Activated CD4-positive, alpha-beta T cell treated with anti-CD3 and anti-CD28 coated beads, Interleukin-2, amount 10 ng/mL, durations not matched to agents 24 days and 14 days (primary cell): Measurements from ENCODE around the gene TLR5. TPM values are rescaled to one million over a fixed set of nuclear protein-coding genes. Genes with fewer than 3 reads are reported as not detected.

Source experiments
- DNase-seq: peaks from one replicate; pipeline ENCODE4 v3.0.0; 2022
- H3K27ac Mint-ChIP-seq: one replicate; pipeline ENCODE4 v1.8.0; 2022; ENCODE audit warnings: mild to moderate bottlenecking, mixed read lengths
- H3K27me3 Mint-ChIP-seq: one replicate; pipeline ENCODE4 v1.8.0; 2022; ENCODE audit warnings: mixed read lengths
- H3K36me3 Mint-ChIP-seq: one replicate; pipeline ENCODE4 v1.8.0; 2022; ENCODE audit warnings: low read depth, mild to moderate bottlenecking, mixed read lengths
- H3K4me1 Mint-ChIP-seq: one replicate; pipeline ENCODE4 v1.8.0; 2021; ENCODE audit warnings: mixed read lengths
- H3K4me3 Mint-ChIP-seq: one replicate; pipeline ENCODE4 v1.8.0; 2022; ENCODE audit warnings: mild to moderate bottlenecking, moderate library complexity, mixed read lengths
- H3K9me3 Mint-ChIP-seq: one replicate; pipeline ENCODE4 v1.8.0; 2021; ENCODE audit warnings: mixed read lengths
- intact Hi-C: fragments of 100-400 bp; cut with micrococcal nuclease; formaldehyde crosslinking; loops from one replicate; pipeline ENCODE4 v1.15.1; 2023
- total RNA-seq: library from RNA; stranded (reverse); gene quantifications from 2 replicates; pipeline ENCODE4 v1.2.3, GENCODE V29; 2022

Gene TLR5
- total RNA-seq, result 0.09 TPM in 1 of 2 replicates, not detected in the other

GRCh38 chr1:223142795-223143536 lies at the start of gene TLR5:
TSS of gene TLR5 (minus strand) at chr1:223143248. CDS start at chr1:223113031, 30,217 bp downstream.
- H3K27ac Mint-ChIP-seq, result no peak within 1 kb of the TSS
- peaks cover 11% of the 10 kb centered on the region for H3K27me3 Mint-ChIP-seq
- intact Hi-C loops, result loop anchor here (1.0 kb wide), 2 partner anchors 10 to 38 kb away; no protein-coding TSS in a partner anchor
- peak within 1 kb of the TSS; percentile 72 for H3K4me3 Mint-ChIP-seq
- H3K4me1 Mint-ChIP-seq, result peaks cover 10% of the 10 kb centered on the region
- H3K36me3 Mint-ChIP-seq, result no peaks in the 10 kb centered on the region
- H3K9me3 Mint-ChIP-seq, result peaks cover 17% of the 10 kb centered on the region
- peak; percentile 97 for DNase-seq

- H3K9me3 Mint-ChIP-seq, result no peaks in the 10 kb centered on the region
- H3K27me3 Mint-ChIP-seq, result peaks cover 22% of the 10 kb centered on the region
- peak overlapping the region; percentile 17 for H3K4me3 Mint-ChIP-seq
- peak; percentile 67 for DNase-seq
- intact Hi-C loops, result loop anchor here (1.0 kb wide), 1 partner anchor 40 kb away; no protein-coding TSS in a partner anchor
- peak overlapping the region; percentile 60 for H3K27ac Mint-ChIP-seq
- H3K36me3 Mint-ChIP-seq, result no peaks in the 10 kb centered on the region
- peaks cover 10% of the 10 kb centered on the region for H3K4me1 Mint-ChIP-seq
Measured at GRCh38 chr1:223189903-223190724, 47.1 kb upstream of the TLR5 start.

GRCh38 chr1:223189525-223189902 lies 46.5 kb upstream of the TLR5 start:
- DNase-seq, result no peak
- H3K4me1 Mint-ChIP-seq, result peaks cover 10% of the 10 kb centered on the region
- H3K27ac Mint-ChIP-seq, result no peak overlapping the region
- intact Hi-C loops, result no loop called here
- peaks cover 25% of the 10 kb centered on the region for H3K27me3 Mint-ChIP-seq
- no peaks in the 10 kb centered on the region for H3K36me3 Mint-ChIP-seq
- no peak overlapping the region for H3K4me3 Mint-ChIP-seq
- no peaks in the 10 kb centered on the region for H3K9me3 Mint-ChIP-seq

GRCh38 chr1:223188618-223189356 lies 45.7 kb upstream of the TLR5 start:
- H3K4me3 Mint-ChIP-seq, result no peak overlapping the region
- H3K27ac Mint-ChIP-seq, result no peak overlapping the region
- peaks cover 25% of the 10 kb centered on the region for H3K27me3 Mint-ChIP-seq
- H3K4me1 Mint-ChIP-seq, result peaks cover 10% of the 10 kb centered on the region
- intact Hi-C loops, result no loop called here
- H3K9me3 Mint-ChIP-seq, result no peaks in the 10 kb centered on the region
- H3K36me3 Mint-ChIP-seq, result no peaks in the 10 kb centered on the region
- no peak for DNase-seq

GRCh38 chr1:223186800-223187199 lies 43.8 kb upstream of the TLR5 start:
- H3K9me3 Mint-ChIP-seq, result no peaks in the 10 kb centered on the region
- peaks cover 10% of the 10 kb centered on the region for H3K4me1 Mint-ChIP-seq

GRCh38 chr1:223183268-223183862 lies 40.3 kb upstream of the TLR5 start:
- H3K36me3 Mint-ChIP-seq, result no peaks in the 10 kb centered on the region
- no peak overlapping the region for H3K27ac Mint-ChIP-seq
- peaks cover 27% of the 10 kb centered on the region for H3K27me3 Mint-ChIP-seq
- H3K4me1 Mint-ChIP-seq, result peaks cover under 1% of the 10 kb centered on the region
- H3K4me3 Mint-ChIP-seq, result no peak overlapping the region
- no peak for DNase-seq
- H3K9me3 Mint-ChIP-seq, result no peaks in the 10 kb centered on the region
- intact Hi-C loops, result no loop called here

More at GRCh38 chr1:223186800-223187199, 43.8 kb upstream of the TLR5 start:
- DNase-seq, result no peak
- no peak overlapping the region for H3K4me3 Mint-ChIP-seq
- peaks cover 30% of the 10 kb centered on the region for H3K27me3 Mint-ChIP-seq
- H3K36me3 Mint-ChIP-seq, result no peaks in the 10 kb centered on the region
- intact Hi-C loops, result no loop called here
- no peak overlapping the region for H3K27ac Mint-ChIP-seq

GRCh38 chr1:223180731-223181321 lies 37.8 kb upstream of the TLR5 start:
- no peaks in the 10 kb centered on the region for H3K9me3 Mint-ChIP-seq
- H3K27ac Mint-ChIP-seq, result no peak overlapping the region
- H3K4me3 Mint-ChIP-seq, result no peak overlapping the region
- no peak for DNase-seq
- intact Hi-C loops, result loop anchor here (1.0 kb wide), 1 partner anchor 39 kb away; no protein-coding TSS in a partner anchor
- no peaks in the 10 kb centered on the region for H3K36me3 Mint-ChIP-seq
- H3K27me3 Mint-ChIP-seq, result peaks cover 18% of the 10 kb centered on the region
- no peaks in the 10 kb centered on the region for H3K4me1 Mint-ChIP-seq

GRCh38 chr1:223179786-223180185 lies 36.7 kb upstream of the TLR5 start:
- no peaks in the 10 kb centered on the region for H3K36me3 Mint-ChIP-seq
- no peaks in the 10 kb centered on the region for H3K4me1 Mint-ChIP-seq
- DNase-seq, result no peak
- peaks cover 12% of the 10 kb centered on the region for H3K27me3 Mint-ChIP-seq
- no peak overlapping the region for H3K4me3 Mint-ChIP-seq
- intact Hi-C loops, result no loop called here
- no peak overlapping the region for H3K27ac Mint-ChIP-seq
- H3K9me3 Mint-ChIP-seq, result no peaks in the 10 kb centered on the region

- Mint-ChIP-seq H3K27me3 (peaks cover 12% of the 10 kb centered on the region), H3K4me1 (no peaks in the 10 kb centered on the region), H3K9me3 (no peaks in the 10 kb centered on the region), H3K36me3 (no peaks in the 10 kb centered on the region), H3K4me3 (no peak overlapping the region), H3K27ac (no peak overlapping the region)
- intact Hi-C loops, result no loop called here
- DNase-seq, result no peak
Measured at GRCh38 chr1:223179280-223179679, 36.2 kb upstream of the TLR5 start.

GRCh38 chr1:223177681-223178080 lies 34.6 kb upstream of the TLR5 start:
- intact Hi-C loops, result no loop called here
- no peaks in the 10 kb centered on the region for H3K4me1 Mint-ChIP-seq
- H3K4me3 Mint-ChIP-seq, result no peak overlapping the region
- DNase-seq, result no peak
- no peaks in the 10 kb centered on the region for H3K36me3 Mint-ChIP-seq
- peaks cover 12% of the 10 kb centered on the region for H3K27me3 Mint-ChIP-seq
- H3K27ac Mint-ChIP-seq, result no peak overlapping the region
- no peaks in the 10 kb centered on the region for H3K9me3 Mint-ChIP-seq

- Mint-ChIP-seq H3K4me1 (no peaks in the 10 kb centered on the region), H3K27ac (no peak overlapping the region), H3K27me3 (peaks cover 6% of the 10 kb centered on the region), H3K9me3 (no peaks in the 10 kb centered on the region), H3K36me3 (no peaks in the 10 kb centered on the region), H3K4me3 (no peak overlapping the region)
- intact Hi-C loops, result no loop called here
- no peak for DNase-seq
Measured at GRCh38 chr1:223176437-223176836, 33.4 kb upstream of the TLR5 start.

- Mint-ChIP-seq H3K4me3 (no peak overlapping the region), H3K27ac (no peak overlapping the region), H3K27me3 (peaks cover 6% of the 10 kb centered on the region), H3K4me1 (no peaks in the 10 kb centered on the region), H3K9me3 (peaks cover 3% of the 10 kb centered on the region), H3K36me3 (no peaks in the 10 kb centered on the region)
- intact Hi-C loops, result no loop called here
- DNase-seq, result no peak
Measured at GRCh38 chr1:223175633-223176032, 32.6 kb upstream of the TLR5 start.

- Mint-ChIP-seq H3K4me3 (no peak overlapping the region), H3K36me3 (no peaks in the 10 kb centered on the region), H3K4me1 (no peaks in the 10 kb centered on the region), H3K27me3 (peaks cover 8% of the 10 kb centered on the region), H3K9me3 (peaks cover 3% of the 10 kb centered on the region), H3K27ac (no peak overlapping the region)
- DNase-seq, result no peak
- intact Hi-C loops, result no loop called here
Measured at GRCh38 chr1:223175032-223175431, 32.0 kb upstream of the TLR5 start.
